Left lung (tissue), 14 donors: ENCODE measurements around the gene TBK1. TPM values are rescaled to one million over a fixed set of nuclear protein-coding genes. Genes with fewer than 3 reads are reported as not detected.

Experiments
- ATAC-seq: fragments of 200-7000 bp; cut with Tn5 transposase; one replicate; pipeline ENCODE4 v1.9.1; 2020; ENCODE audit warnings: moderate library complexity
- DNase-seq, 4 donors: peaks; one replicate each; pipeline ENCODE4 v3.0.0-alpha.2; 2013 to 2020
- H3K27ac ChIP-seq, 2 donors: fragments of 200-600 bp; sonication (generic) in 1 of 2; one replicate each; pipeline versions ENCODE4 v1.5.0 to v1.8.0; 2020 to 2021
- H3K27me3 ChIP-seq, 2 donors: fragments of 200-600 bp; sonication (generic) in 1 of 2; one replicate each; pipeline versions ENCODE4 v1.5.0 to v1.8.0; 2020 to 2021
- H3K36me3 ChIP-seq, 2 donors: fragments of 200-600 bp; sonication (generic) in 1 of 2; one replicate each; pipeline versions ENCODE4 v1.5.0 to v1.8.0; 2020 to 2021
- H3K4me1 ChIP-seq, 2 donors: fragments of 200-600 bp; one replicate each; pipeline ENCODE4 v1.8.0; 2021
- H3K4me3 ChIP-seq, 2 donors: fragments of 200-600 bp; sonication (generic) in 1 of 2; one replicate each; pipeline versions ENCODE4 v1.5.0 to v1.8.0; 2020 to 2021; ENCODE audit warnings: mild to moderate bottlenecking in 1 of 2
- H3K9me3 ChIP-seq, 2 donors: fragments of 200-600 bp; sonication (generic) in 1 of 2; one replicate each; pipeline versions ENCODE4 v1.5.0 to v1.8.0; 2020 to 2021
- CTCF ChIP-seq, 2 donors: fragments of 200-600 bp; sonication (generic) in 1 of 2; IDR thresholded peaks; one replicate each; pipeline versions ENCODE4 v1.5.0 to v1.8.0; 2021; ENCODE audit warnings: antibody characterized with exemption in 2 of 2
- intact Hi-C, 2 donors: fragments of 100-400 bp; cut with DNase I; formaldehyde crosslinking; loops; one replicate each; pipeline versions ENCODE4 v1.11.2 to v1.14.2; 2022
- long read RNA-seq, 12 donors: library from polyadenylated mRNA in 2 of 12; unstranded in 2 of 12; transcript quantifications; one replicate each; pipeline ENCODE4 v2.0.0 and lab custom pipeline, GENCODE V29; 2019 to 2026
- polyA plus RNA-seq, 6 donors: library from polyadenylated mRNA; unstranded; fragments of 120-200 nt; gene quantifications; one replicate each; pipeline ENCODE4 v1.2.1, GENCODE V29; 2013; ENCODE audit not compliant: insufficient read length in 6 of 6
- total RNA-seq, 2 donors: library from RNA; stranded (reverse); fragmentation: NEBNext Ultra II Directional; extraction: Animal tissue kit (Norgen Biotek cat#: 25700); gene quantifications; one replicate each; pipeline ENCODE4 v1.2.1, GENCODE V29; 2021
- donor health status: DM: no; HTN: yes; CAD: no.
- donor health status: DM: no; HTN: no; CAD: no.

TBK1 gene
- total RNA-seq (10 to 100 TPM; 17.8 to 28.4 TPM), polyA plus RNA-seq (10 to 100 TPM; 21.8 to 30.4 (median 26.1) TPM)
- long read RNA-seq, donor 1, partial matches to known transcripts: 0 of 2 reads
- long read RNA-seq, donor 1, other reads (novel, unspliced or antisense): 0 of 2 reads
- long read RNA-seq, donor 2, partial matches to known transcripts: 8 of 12 reads
- long read RNA-seq, donor 2, other reads (novel, unspliced or antisense): 0 of 12 reads
- long read RNA-seq, donor 3, partial matches to known transcripts: 0 of 3 reads
- long read RNA-seq, donor 3, other reads (novel, unspliced or antisense): 0 of 3 reads
- long read RNA-seq, donor 4, partial matches to known transcripts: 1 of 3 reads
- long read RNA-seq, donor 4, other reads (novel, unspliced or antisense): 1 of 3 reads
- long read RNA-seq, donor 5, partial matches to known transcripts: 0 of 3 reads
- long read RNA-seq, donor 5, other reads (novel, unspliced or antisense): 0 of 3 reads
- long read RNA-seq, donor 6, partial matches to known transcripts: 0 of 2 reads
- long read RNA-seq, donor 6, other reads (novel, unspliced or antisense): 0 of 2 reads
- long read RNA-seq, donor 7, transcript TBK1-201 (21 exons, 3,256 nt): major isoform, 5 of 5 reads
- long read RNA-seq, donor 7, partial matches to known transcripts: 0 of 5 reads
- long read RNA-seq, donor 7, other reads (novel, unspliced or antisense): 0 of 5 reads
- long read RNA-seq, donor 8, partial matches to known transcripts: 0 of 2 reads
- long read RNA-seq, donor 8, other reads (novel, unspliced or antisense): 0 of 2 reads
- long read RNA-seq, donor 9: 0 reads
- long read RNA-seq, donor 10, partial matches to known transcripts: 1 of 2 reads
- long read RNA-seq, donor 10, other reads (novel, unspliced or antisense): 1 of 2 reads
- long read RNA-seq, donor 11, partial matches to known transcripts: 0 of 2 reads
- long read RNA-seq, donor 11, other reads (novel, unspliced or antisense): 0 of 2 reads
- long read RNA-seq, donor 12, partial matches to known transcripts: 0 of 1 reads
- long read RNA-seq, donor 12, other reads (novel, unspliced or antisense): 0 of 1 reads

- no peaks in the 10 kb centered on the region for H3K27me3 ChIP-seq
- ATAC-seq: peak; percentile 93
- peak within 1 kb of the TSS; percentile 95 for H3K4me3 ChIP-seq
- H3K9me3 ChIP-seq: no peaks in the 10 kb centered on the region
- intact Hi-C loops: no loop called here
- H3K36me3 ChIP-seq: peaks cover 0 to 21% of the 10 kb centered on the region in 2 donors
- peak; percentile 81 to 99 (median 91) for DNase-seq
- H3K27ac ChIP-seq: peak within 1 kb of the TSS; percentile 98
- peak in 1 of 2 donors; percentile 7 for TF ChIP-seq CTCF (IDR thresholded peaks at IDR 0.05)
- peaks cover 0 to 40% of the 10 kb centered on the region in 2 donors for H3K4me1 ChIP-seq
Observed at GRCh38 chr12:64451687-64452558, at the start of gene TBK1. Gene TBK1 (plus strand): TSS chr12:64452120. CDS start chr12:64455871, 3,751 bp downstream.

- Histone ChIP-seq H3K4me1 (peaks cover 0 to 13% of the 10 kb centered on the region in 2 donors), H3K27me3 (no peaks in the 10 kb centered on the region), H3K9me3 (no peaks in the 10 kb centered on the region), H3K27ac (no peak overlapping the region), H3K4me3 (no peak overlapping the region), H3K36me3 (no peaks in the 10 kb centered on the region)
- no peak for TF ChIP-seq CTCF (IDR thresholded peaks at IDR 0.05)
- no peak for DNase-seq
- intact Hi-C loops: no loop called here
- no peak for ATAC-seq
Observed at GRCh38 chr12:64402181-64402580, 49.7 kb upstream of the TBK1 start.

GRCh38 chr12:64403707-64404469, 48.0 kb upstream of the TBK1 start, which contains the start of gene XPOT:
Gene XPOT (plus strand): TSS chr12:64404392. CDS start chr12:64410036, 5,644 bp downstream.
- ATAC-seq: peak; percentile 95
- H3K36me3 ChIP-seq: no peaks in the 10 kb centered on the region
- TF ChIP-seq CTCF (IDR thresholded peaks at IDR 0.05): no peak
- peak within 1 kb of the TSS; percentile 96 to 99 for H3K27ac ChIP-seq
- intact Hi-C loops: no loop called here
- H3K4me1 ChIP-seq: peaks cover 0 to 22% of the 10 kb centered on the region in 2 donors
- no peaks in the 10 kb centered on the region for H3K27me3 ChIP-seq
- DNase-seq: peak; percentile 95 to 99 (median 98)
- H3K4me3 ChIP-seq: peak within 1 kb of the TSS; percentile 76 to 86
- no peaks in the 10 kb centered on the region for H3K9me3 ChIP-seq
